ENCODE measurements around the gene ZNF746. TPM values are rescaled to one million over a fixed set of nuclear protein-coding genes. Genes with fewer than 3 reads are reported as not detected.

ZNF746 gene
- total and polyA plus RNA-seq, 9 of the 15 experiments (the other 6 are each of a cell fraction or from before 2014, with no cell fraction given): 1.7 to 31.6 (median 13.3) TPM

- TF ChIP-seq TOE1 (IDR thresholded peaks at IDR 0.05; ENCODE audit: borderline replicate concordance) (no peak), TOE1 (CRISPR knock-in tag; IDR thresholded peaks at IDR 0.05; ENCODE audit: borderline replicate concordance, low read depth) (no peak), RERE (CRISPR knock-in tag; IDR thresholded peaks at IDR 0.05; ENCODE audit: borderline replicate concordance) (no peak), SRSF7 (optimal IDR thresholded peaks at IDR 0.05; ENCODE audit: low read depth, low read length) (no peak), ELK3 (CRISPR knock-in tag; IDR thresholded peaks at IDR 0.05) (no peak), NR2C2 (CRISPR knock-in tag; IDR thresholded peaks at IDR 0.05) (no peak), NR2C2 (tag; IDR thresholded peaks at IDR 0.05) (no peak), MTA2 (IDR thresholded peaks at IDR 0.05; ENCODE audit: low read depth) (no peak), ZNF354B (CRISPR knock-in tag; IDR thresholded peaks at IDR 0.05) (no peak), TFAP4 (CRISPR knock-in tag; IDR thresholded peaks at IDR 0.05; ENCODE audit: borderline replicate concordance) (no peak), ARNT (IDR thresholded peaks at IDR 0.05) (peak in 1 of 2 experiments; percentile 65; a peak in 1 of 4 replicates), ELF1 (tag; IDR thresholded peaks at IDR 0.05) (no peak), XRCC4 (IDR thresholded peaks at IDR 0.05; ENCODE audit: extremely low read depth, insufficient read depth, insufficient read length) (no peak), ZC3H4 (CRISPR knock-in tag; IDR thresholded peaks at IDR 0.05; ENCODE audit: borderline replicate concordance) (no peak), TRIM24 (IDR thresholded peaks at IDR 0.05) (peak; percentile 72 to 85), SIX5 (IDR thresholded peaks at IDR 0.05; ENCODE audit: borderline replicate concordance in 1 of 2, insufficient read depth in 1 of 2, low read depth in 1 of 2, low read length in 2 of 2) (no peak), FOSL1 (tag; conservative IDR thresholded peaks at IDR 0.05) (no peak), CBX5 (IDR thresholded peaks at IDR 0.05; ENCODE audit: borderline replicate concordance, low read depth) (0 out of 2 replicates have a peak, but pooled peaks have one; percentile 60), SIRT6 (IDR thresholded peaks at IDR 0.05; ENCODE audit: low read depth, low read length) (no peak), ZNF197 (CRISPR knock-in tag; IDR thresholded peaks at IDR 0.05; ENCODE audit: low read depth) (no peak), SP2 (IDR thresholded peaks at IDR 0.05; ENCODE audit: extremely low read depth, low read depth, low read length, poor library complexity, severe bottlenecking) (no peak), STAT5B (CRISPR knock-in tag; IDR thresholded peaks at IDR 0.05) (no peak), PHTF2 (CRISPR knock-in tag; IDR thresholded peaks at IDR 0.05) (no peak), ATF7 (IDR thresholded peaks at IDR 0.05) (no peak)
Measured at GRCh38 chr7:149466364-149466763, 31.2 kb downstream of the ZNF746 start (continued).

Measured in K562 (cell line).